SK-N-SH (cell line): ENCODE results near the gene F2RL3. TPM values are rescaled to one million over a fixed set of nuclear protein-coding genes. Genes with fewer than 3 reads are reported as not detected.

ENCODE experiments used
- CTCF ChIA-PET: fragments of 300-600, 350-600 bp; formaldehyde crosslinking; extraction: SDS; loops from one replicate; lab custom pipeline; 2021; lab: Yijun Ruan, JAX
- POLR2A ChIA-PET: fragments of 350-600 bp; sonication (Branson Sonifier 250); formaldehyde crosslinking; extraction: SDS; loops from one replicate; lab custom pipeline; 2020; ENCODE audit warnings: antibody characterized with exemption, inconsistent platforms; lab: Yijun Ruan, JAX
- DNase-seq: peaks from one replicate; pipeline ENCODE4 v3.0.0; 2012
- H2AFZ ChIP-seq: fragments of 200-600 bp; sonication (generic); 2 replicates; pipeline ENCODE4 v1.8.1; 2016; ENCODE audit warnings: antibody characterized with exemption, mild to moderate bottlenecking, low read depth
- H3F3A ChIP-seq: fragments of 200-600 bp; sonication (generic); replicated peaks from 2 replicates; pipeline ENCODE3; 2016; ENCODE audit warnings: antibody characterized with exemption, mild to moderate bottlenecking; ENCODE audit not compliant: insufficient read depth
- H3K27ac ChIP-seq, 2 experiments: fragments of 200-500 bp in 1 of 2; fragments of 200-600 bp in 1 of 2; sonication (Bioruptor generic) in 1 of 2; sonication (generic), shearing (Covaris generic) in 1 of 2; 2 replicates each; pipeline versions ENCODE4 v1.5.1 to v1.6.1; 2014 to 2016; ENCODE audit warnings: low read depth in 2 of 2, inconsistent platforms in 1 of 2, low read length in 1 of 2, mild to moderate bottlenecking in 1 of 2, mixed read lengths in 1 of 2
- H3K27me3 ChIP-seq: fragments of 200-600 bp; sonication (generic), shearing (Covaris generic); 2 replicates; pipeline ENCODE4 v1.6.1; 2016; ENCODE audit warnings: mixed run types; ENCODE audit not compliant: insufficient read depth
- H3K36me3 ChIP-seq, 2 experiments: fragments of 200-500 bp in 1 of 2; fragments of 200-600 bp in 1 of 2; sonication (Bioruptor generic) in 1 of 2; sonication (generic) in 1 of 2; replicated peaks in 1 of 2; 2 replicates each; pipeline versions ENCODE3 to v1.5.1; 2014 to 2016; ENCODE audit warnings: low read length in 1 of 2, mild to moderate bottlenecking in 1 of 2; ENCODE audit not compliant: insufficient read depth in 2 of 2, control insufficient read depth in 1 of 2
- H3K4me1 ChIP-seq, 2 experiments: fragments of 200-500 bp in 1 of 2; fragments of 200-600 bp in 1 of 2; sonication (Bioruptor generic) in 1 of 2; sonication (generic), shearing (Covaris generic) in 1 of 2; 2 replicates each; pipeline versions ENCODE4 v1.5.1 to v1.6.1; 2014 to 2016; ENCODE audit warnings: low read depth in 1 of 2, low read length in 1 of 2, mixed run types in 1 of 2; ENCODE audit not compliant: insufficient read depth in 2 of 2, control insufficient read depth in 1 of 2
- H3K4me2 ChIP-seq: fragments of 200-600 bp; sonication (generic), shearing (Covaris generic); 2 replicates; pipeline ENCODE4 v1.6.1; 2017; ENCODE audit warnings: mixed run types
- H3K4me3 ChIP-seq, 2 experiments: fragments of 200-500 bp in 1 of 2; fragments of 200-600 bp in 1 of 2; sonication (Bioruptor generic) in 1 of 2; sonication (generic), shearing (Covaris generic) in 1 of 2; 2 replicates each; pipeline versions ENCODE4 v1.5.1 to v1.8.1; 2014 to 2016; ENCODE audit warnings: low read depth in 2 of 2, inconsistent platforms in 1 of 2, low read length in 1 of 2, mild to moderate bottlenecking in 1 of 2, mixed read lengths in 1 of 2, moderate library complexity in 1 of 2
- H3K79me2 ChIP-seq: fragments of 200-600 bp; sonication (generic); 2 replicates; pipeline ENCODE4 v1.8.1; 2017; ENCODE audit warnings: mild to moderate bottlenecking; ENCODE audit not compliant: insufficient read depth
- H3K9ac ChIP-seq: fragments of 200-600 bp; sonication (generic); 2 replicates; pipeline ENCODE4 v1.6.1; 2017; ENCODE audit warnings: mixed run types
- H3K9me2 ChIP-seq: fragments of 200-600 bp; sonication (generic); 2 replicates; pipeline ENCODE4 v1.6.1; 2017; ENCODE audit warnings: mixed run types
- H3K9me3 ChIP-seq: fragments of 200-600 bp; sonication (generic); 2 replicates; pipeline ENCODE4 v1.6.1; 2017; ENCODE audit warnings: mixed run types, mild to moderate bottlenecking, moderate library complexity
- H4K20me1 ChIP-seq: fragments of 200-600 bp; sonication (generic); 2 replicates; pipeline ENCODE4 v1.6.1; 2017; ENCODE audit warnings: mild to moderate bottlenecking, mixed run types; ENCODE audit not compliant: insufficient read depth
- CHD2 ChIP-seq: fragments of 150-350 bp; IDR thresholded peaks from 2 replicates; pipeline ENCODE4 v1.6.1; 2018; ENCODE audit warnings: low read length; ENCODE audit not compliant: partially characterized antibody
- EP300 ChIP-seq, 2 experiments: IDR thresholded peaks; 2 replicates each; pipeline versions ENCODE4 v1.4.0 to v1.6.1; 2012; ENCODE audit warnings: borderline replicate concordance in 1 of 2, low read depth in 1 of 2, low read length in 1 of 2
- GATA2 ChIP-seq: sonication (generic); formaldehyde crosslinking; IDR thresholded peaks from 2 replicates; pipeline ENCODE4 v1.5.0; 2020; ENCODE audit warnings: mild to moderate bottlenecking, missing genetic modification reagents
- IRF3 ChIP-seq: fragments of 150-350 bp; IDR thresholded peaks from 2 replicates; pipeline ENCODE4 v1.6.1; 2016; ENCODE audit warnings: mild to moderate bottlenecking, low read depth, low read length
- JUND ChIP-seq: IDR thresholded peaks from 2 replicates; pipeline ENCODE4 v1.4.0; 2012
- MAX ChIP-seq: IDR thresholded peaks from 2 replicates; pipeline ENCODE4 v1.4.0; 2012; ENCODE audit warnings: low read depth
- MEF2A ChIP-seq: IDR thresholded peaks from 2 replicates; pipeline ENCODE4 v1.4.0; 2012; ENCODE audit warnings: low read depth, borderline replicate concordance
- NFIC ChIP-seq: IDR thresholded peaks from 2 replicates; pipeline ENCODE4 v1.4.0; 2012; ENCODE audit warnings: borderline replicate concordance
- PBX3 ChIP-seq: IDR thresholded peaks from 2 replicates; pipeline ENCODE4; 2012
- RAD21 ChIP-seq: IDR thresholded peaks from 2 replicates; pipeline ENCODE4 v1.6.1; 2012; ENCODE audit warnings: mild to moderate bottlenecking, low read length
- RCOR1 ChIP-seq: fragments of 150-350 bp; IDR thresholded peaks from 2 replicates; pipeline ENCODE4 v1.6.1; 2017; ENCODE audit warnings: antibody characterized with exemption, low read length
- REST ChIP-seq: IDR thresholded peaks from 2 replicates; pipeline ENCODE4 v1.6.1; 2012; ENCODE audit warnings: mild to moderate bottlenecking, low read depth, low read length, moderate library complexity
- RXRA ChIP-seq: IDR thresholded peaks from 2 replicates; pipeline ENCODE4 v1.4.0; 2012; ENCODE audit warnings: low read depth, mild to moderate bottlenecking, borderline replicate concordance
- SMC3 ChIP-seq: IDR thresholded peaks from 2 replicates; pipeline ENCODE4 v1.6.1; 2012; ENCODE audit warnings: low read depth, low read length, improper control_type of control experiment
- TAF1 ChIP-seq: IDR thresholded peaks from 2 replicates; pipeline ENCODE4 v1.6.1; 2012; ENCODE audit warnings: low read depth, mild to moderate bottlenecking, low read length, moderate library complexity, borderline replicate concordance
- TCF12 ChIP-seq: IDR thresholded peaks from 2 replicates; pipeline ENCODE4 v1.4.0; 2012
- TEAD4 ChIP-seq: IDR thresholded peaks from 2 replicates; pipeline ENCODE4 v1.4.0; 2012; ENCODE audit warnings: mild to moderate bottlenecking, borderline replicate concordance; ENCODE audit not compliant: insufficient read depth
- USF2 ChIP-seq: fragments of 150-350 bp; IDR thresholded peaks from 2 replicates; pipeline ENCODE4 v1.6.1; 2017; ENCODE audit warnings: antibody characterized with exemption, low read length, low read depth, borderline replicate concordance
- YY1 ChIP-seq: IDR thresholded peaks from 2 replicates; pipeline ENCODE4 v1.4.0; 2012; ENCODE audit warnings: low read depth, mild to moderate bottlenecking
- ZBTB33 ChIP-seq: IDR thresholded peaks from 2 replicates; pipeline ENCODE4 v1.4.0; 2012; ENCODE audit warnings: low read depth, borderline replicate concordance
- WGBS: methylation state at CpG from one replicate; pipeline ENCODE4 v1.1.6; 2017; ENCODE audit warnings: low lambda C conversion rate; 5-methylcytosine and 5-hydroxymethylcytosine counted together
- polyA plus RNA-seq, 3 experiments: library from polyadenylated mRNA; depleted of rRNA; stranded (reverse); fragments of >200 nt; gene quantifications; 2 replicates each; pipeline ENCODE4 v1.2.3, GENCODE V29; 2012

F2RL3 gene
- polyA plus RNA-seq, 1 of the 3 experiments (the other 2 are of a cell fraction) = not detected

GRCh38 chr19:16914421-16914820, 25.6 kb downstream of the F2RL3 start:
- 11% methylated on average over 9 of the region's 11 CpGs for WGBS

GRCh38 chr19:16915135-16915534, 26.3 kb downstream of the F2RL3 start:
- Histone ChIP-seq H3K9ac (no peak overlapping the region), H3K27ac (no peak overlapping the region), H3K9me2 (no peaks in the 10 kb centered on the region), H3F3A (no peaks in the 10 kb centered on the region), H3K4me3 (no peak overlapping the region), H3K4me1 (no peaks in the 10 kb centered on the region), H2AFZ (no peak overlapping the region), H3K27me3 (peaks cover 27% of the 10 kb centered on the region; the same call in 1 of the 2 replicates), H3K9me3 (no peaks in the 10 kb centered on the region), H4K20me1 (no peaks in the 10 kb centered on the region), H3K79me2 (no peaks in the 10 kb centered on the region), H3K4me2 (no peak overlapping the region), H3K36me3 (no peaks in the 10 kb centered on the region)
- no peak for TF ChIP-seq TAF1
- no peak for TF ChIP-seq USF2
- TF ChIP-seq IRF3 = no peak
- no peak for TF ChIP-seq RXRA
- TF ChIP-seq PBX3 = no peak
- TF ChIP-seq EP300 (IDR thresholded peaks at IDR 0.05; ENCODE audit: borderline replicate concordance in 1 of 2, low read depth in 1 of 2, low read length in 1 of 2) = no peak
- TF ChIP-seq RCOR1 = no peak
- no peak for TF ChIP-seq RAD21
- TF ChIP-seq MEF2A = no peak
- TF ChIP-seq SMC3 = no peak
- TF ChIP-seq GATA2 (CRISPR knock-in tag) = no peak
- TF ChIP-seq REST = no peak
- no peak for TF ChIP-seq NFIC
- no peak for TF ChIP-seq TEAD4
- no peak for TF ChIP-seq YY1
- no peak for TF ChIP-seq ZBTB33
- TF ChIP-seq MAX = no peak
- no peak for TF ChIP-seq JUND
- no peak for TF ChIP-seq CHD2
- 5% methylated on average over 2 of the region's 3 CpGs for WGBS
- CTCF ChIA-PET = interaction anchor here (0.6 to 0.9 kb wide), 2 partner anchors 14 to 16 kb away, joined by 3 read pairs; no protein-coding TSS in a partner anchor
- POLR2A ChIA-PET = no interaction called here
- no peak for DNase-seq

More at GRCh38 chr19:16914421-16914820, 25.6 kb downstream of the F2RL3 start:
- H3K9me2 ChIP-seq = no peaks in the 10 kb centered on the region
- H3K4me1 ChIP-seq = no peaks in the 10 kb centered on the region
- TF ChIP-seq TCF12 = no peak
- CTCF ChIA-PET = interaction anchor here (0.9 kb wide), 1 partner anchor 15 kb away, joined by 3 read pairs; no protein-coding TSS in a partner anchor
- H3K9ac ChIP-seq = no peak overlapping the region
- peaks cover 27% of the 10 kb centered on the region; the same call in 1 of the 2 replicates for H3K27me3 ChIP-seq
- no peak overlapping the region for H3K4me3 ChIP-seq
- H3K27ac ChIP-seq = no peak overlapping the region
- no peaks in the 10 kb centered on the region for H3K9me3 ChIP-seq
- H3K79me2 ChIP-seq = no peaks in the 10 kb centered on the region
- H3K4me2 ChIP-seq = no peak overlapping the region
- DNase-seq = no peak
- H4K20me1 ChIP-seq = no peaks in the 10 kb centered on the region
- no peak overlapping the region for H2AFZ ChIP-seq
- POLR2A ChIA-PET = no interaction called here
- H3K36me3 ChIP-seq = no peaks in the 10 kb centered on the region
- H3F3A ChIP-seq = no peaks in the 10 kb centered on the region
